Measurements from ENCODE around the gene SLC6A13.
A peak's percentile ranks its signal among the peaks of the same experiment; 100 is the strongest.

Gene SLC6A13

GRCh38 chr12:211639-212414 is 50.8 kb downstream of the SLC6A13 start:
- peak overlapping the region; percentile 57 to 72 for H3K4me3 Mint-ChIP-seq
- H3K9me3 Mint-ChIP-seq = no peaks in the 10 kb centered on the region
- ATAC-seq (replicated peaks) (peak in 1 of 2 donors; percentile 35), DNase-seq (no peak)
- no peaks in the 10 kb centered on the region for H3K36me3 Mint-ChIP-seq
- no peak overlapping the region for H3K27ac Mint-ChIP-seq
- peaks cover 46 to 60% of the 10 kb centered on the region in 2 donors for H3K27me3 Mint-ChIP-seq
- peaks cover 12 to 19% of the 10 kb centered on the region in 2 donors for H3K4me1 Mint-ChIP-seq

GRCh38 chr12:211142-211465 is 51.5 kb downstream of the SLC6A13 start:
- no peak overlapping the region for H3K27ac Mint-ChIP-seq
- H3K36me3 Mint-ChIP-seq = no peaks in the 10 kb centered on the region
- no peak for ATAC-seq (replicated peaks)
- H3K27me3 Mint-ChIP-seq = peaks cover 49 to 66% of the 10 kb centered on the region in 2 donors
- peaks cover 12 to 19% of the 10 kb centered on the region in 2 donors for H3K4me1 Mint-ChIP-seq
- H3K9me3 Mint-ChIP-seq = peaks cover 0 to 2% of the 10 kb centered on the region in 2 donors
- H3K4me3 Mint-ChIP-seq = no peak overlapping the region
- no peak for DNase-seq

GRCh38 chr12:210277-211141 is 52.1 kb downstream of the SLC6A13 start:
- ATAC-seq (replicated peaks) (no peak), DNase-seq (no peak)
- no peaks in the 10 kb centered on the region for H3K36me3 Mint-ChIP-seq
- peaks cover 1 to 3% of the 10 kb centered on the region in 2 donors for H3K9me3 Mint-ChIP-seq
- no peak overlapping the region for H3K27ac Mint-ChIP-seq
- peaks cover 55 to 72% of the 10 kb centered on the region in 2 donors for H3K27me3 Mint-ChIP-seq
- peaks cover 12 to 19% of the 10 kb centered on the region in 2 donors for H3K4me1 Mint-ChIP-seq
- H3K4me3 Mint-ChIP-seq = no peak overlapping the region

DNA sequence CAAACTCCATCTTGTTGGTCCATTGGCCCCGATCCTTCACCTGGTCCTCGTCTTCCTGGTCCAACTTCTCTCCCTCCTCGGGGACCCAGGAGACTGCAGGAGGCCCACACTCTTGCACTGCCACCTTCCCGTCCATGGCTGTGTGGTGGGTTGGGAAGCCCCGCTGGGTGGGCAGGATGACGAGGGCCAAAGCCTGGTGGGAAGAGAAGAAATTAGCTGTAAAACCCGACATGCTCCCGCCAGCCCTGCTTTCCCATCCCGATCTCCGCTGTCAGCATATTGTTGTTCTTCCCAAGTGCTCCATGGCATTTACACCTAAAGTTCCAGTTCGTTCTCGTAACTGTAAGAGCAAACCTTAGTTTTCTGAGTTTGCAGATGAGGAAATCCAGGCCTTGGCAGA is 52.8 kb downstream of the SLC6A13 start:
- Mint-ChIP-seq H3K27me3 (peaks cover 56 to 76% of the 10 kb centered on the region in 2 donors), H3K4me1 (peaks cover 12 to 19% of the 10 kb centered on the region in 2 donors), H3K36me3 (no peaks in the 10 kb centered on the region)

DNA sequence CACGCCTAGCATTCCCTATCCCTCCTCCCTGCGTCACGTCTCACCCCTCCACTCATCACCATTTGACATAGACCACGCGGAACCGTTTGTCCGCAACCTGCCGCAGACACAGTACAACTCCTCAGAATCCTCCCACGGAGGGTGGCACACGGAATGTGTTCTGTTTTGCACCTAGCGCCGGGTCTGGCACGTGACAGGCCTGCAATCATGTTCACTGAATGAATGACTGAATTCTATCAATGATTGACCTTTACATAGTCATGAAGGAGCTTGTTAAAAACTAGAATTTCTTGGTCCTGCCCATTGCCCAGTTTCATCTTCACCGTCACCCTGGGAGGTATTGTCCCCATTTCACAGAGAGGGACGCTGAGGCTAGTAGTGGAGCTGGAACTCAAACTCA is 53.4 kb downstream of the SLC6A13 start:
- ATAC-seq (replicated peaks) = no peak

More for the DNA sequence above, 52.8 kb downstream of the SLC6A13 start:
- no peak for DNase-seq
- ATAC-seq (replicated peaks) = no peak
- no peak overlapping the region for H3K4me3 Mint-ChIP-seq
- peaks cover 1 to 3% of the 10 kb centered on the region in 2 donors for H3K9me3 Mint-ChIP-seq
- no peak overlapping the region for H3K27ac Mint-ChIP-seq

GRCh38 chr12:208813-209212 is 53.8 kb downstream of the SLC6A13 start:
- Mint-ChIP-seq H3K9me3 (peaks cover 1 to 3% of the 10 kb centered on the region in 2 donors), H3K27ac (no peak overlapping the region), H3K4me1 (peaks cover 13 to 19% of the 10 kb centered on the region in 2 donors), H3K27me3 (peaks cover 60 to 82% of the 10 kb centered on the region in 2 donors), H3K4me3 (no peak overlapping the region), H3K36me3 (no peaks in the 10 kb centered on the region)
- DNase-seq (no peak), ATAC-seq (replicated peaks) (no peak)

More for the DNA sequence above, 53.4 kb downstream of the SLC6A13 start:
- H3K36me3 Mint-ChIP-seq = no peaks in the 10 kb centered on the region
- H3K4me3 Mint-ChIP-seq = no peak overlapping the region
- peaks cover 1 to 3% of the 10 kb centered on the region in 2 donors for H3K9me3 Mint-ChIP-seq
- no peak for DNase-seq
- H3K27me3 Mint-ChIP-seq = peaks cover 60 to 82% of the 10 kb centered on the region in 2 donors
- H3K4me1 Mint-ChIP-seq = peaks cover 12 to 19% of the 10 kb centered on the region in 2 donors
- H3K27ac Mint-ChIP-seq = no peak overlapping the region

DNA sequence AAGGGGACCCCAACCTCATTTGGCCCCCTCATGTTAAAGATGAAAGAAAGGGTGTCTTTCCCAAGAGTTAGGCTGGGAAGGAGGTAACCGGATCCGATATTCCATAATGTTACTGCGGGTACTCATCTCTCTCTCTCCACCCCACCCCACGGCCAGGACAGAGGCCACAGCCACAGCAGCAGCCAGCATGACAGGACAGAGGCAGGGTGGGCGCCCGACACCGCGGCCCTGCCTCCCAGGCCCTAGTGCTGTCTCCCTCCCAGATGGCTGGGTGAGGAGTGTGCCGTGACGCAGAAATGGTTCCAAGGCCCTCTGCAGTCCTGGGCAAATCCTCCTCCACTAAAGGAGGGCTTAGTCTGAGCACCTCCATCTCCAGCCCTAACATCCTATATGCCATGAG is 54.8 kb downstream of the SLC6A13 start:
- Mint-ChIP-seq H3K4me1 (peaks cover 6 to 10% of the 10 kb centered on the region in 2 donors), H3K4me3 (no peak overlapping the region), H3K9me3 (peaks cover 1 to 3% of the 10 kb centered on the region in 2 donors), H3K27ac (no peak overlapping the region), H3K27me3 (peaks cover 51 to 75% of the 10 kb centered on the region in 2 donors), H3K36me3 (no peaks in the 10 kb centered on the region)
- DNase-seq = no peak
- no peak for ATAC-seq (replicated peaks)

GRCh38 chr12:206746-207440 is 55.7 kb downstream of the SLC6A13 start:
- no peak overlapping the region for H3K27ac Mint-ChIP-seq
- H3K4me3 Mint-ChIP-seq = no peak overlapping the region
- peaks cover 53 to 78% of the 10 kb centered on the region in 2 donors for H3K27me3 Mint-ChIP-seq
- ATAC-seq (replicated peaks) = no peak
- peaks cover 1 to 3% of the 10 kb centered on the region in 2 donors for H3K9me3 Mint-ChIP-seq
- peaks cover under 1 to 2% of the 10 kb centered on the region in 2 donors for H3K4me1 Mint-ChIP-seq
- no peak for DNase-seq
- no peaks in the 10 kb centered on the region for H3K36me3 Mint-ChIP-seq

DNA sequence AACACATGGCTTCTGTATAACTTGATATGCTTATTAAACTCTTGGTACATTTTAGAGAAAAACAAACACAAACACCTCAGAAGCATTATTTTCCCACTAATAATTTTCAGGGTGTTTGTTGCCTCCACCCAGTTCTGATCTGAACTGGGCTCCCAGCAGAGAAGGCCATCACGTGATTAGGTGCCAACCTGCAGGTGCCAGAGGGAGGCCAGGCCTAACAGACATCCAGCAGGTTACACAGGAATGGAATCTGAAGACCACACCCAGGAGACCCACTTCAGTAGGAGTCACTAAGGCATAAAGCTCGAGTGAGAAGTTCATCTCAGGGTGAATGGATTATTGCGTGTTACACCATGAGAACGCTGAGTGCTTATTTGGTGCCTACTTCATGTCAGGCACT is 57.6 kb downstream of the SLC6A13 start:
- H3K27ac Mint-ChIP-seq = no peak overlapping the region
- no peak for DNase-seq
- H3K4me1 Mint-ChIP-seq = peaks cover 0 to 1% of the 10 kb centered on the region in 2 donors
- peaks cover 1 to 3% of the 10 kb centered on the region in 2 donors for H3K9me3 Mint-ChIP-seq
- H3K4me3 Mint-ChIP-seq = no peak overlapping the region
- no peak for ATAC-seq (replicated peaks)
- H3K36me3 Mint-ChIP-seq = no peaks in the 10 kb centered on the region
- H3K27me3 Mint-ChIP-seq = peaks cover 51 to 79% of the 10 kb centered on the region in 2 donors

GRCh38 chr12:204261-204678 is 58.4 kb downstream of the SLC6A13 start:
- Mint-ChIP-seq H3K27ac (no peak overlapping the region), H3K4me3 (no peak overlapping the region), H3K4me1 (peaks cover 0 to 1% of the 10 kb centered on the region in 2 donors), H3K36me3 (no peaks in the 10 kb centered on the region), H3K9me3 (peaks cover 1 to 3% of the 10 kb centered on the region in 2 donors), H3K27me3 (peaks cover 46 to 75% of the 10 kb centered on the region in 2 donors)
- no peak for ATAC-seq (replicated peaks)
- DNase-seq = no peak

DNA sequence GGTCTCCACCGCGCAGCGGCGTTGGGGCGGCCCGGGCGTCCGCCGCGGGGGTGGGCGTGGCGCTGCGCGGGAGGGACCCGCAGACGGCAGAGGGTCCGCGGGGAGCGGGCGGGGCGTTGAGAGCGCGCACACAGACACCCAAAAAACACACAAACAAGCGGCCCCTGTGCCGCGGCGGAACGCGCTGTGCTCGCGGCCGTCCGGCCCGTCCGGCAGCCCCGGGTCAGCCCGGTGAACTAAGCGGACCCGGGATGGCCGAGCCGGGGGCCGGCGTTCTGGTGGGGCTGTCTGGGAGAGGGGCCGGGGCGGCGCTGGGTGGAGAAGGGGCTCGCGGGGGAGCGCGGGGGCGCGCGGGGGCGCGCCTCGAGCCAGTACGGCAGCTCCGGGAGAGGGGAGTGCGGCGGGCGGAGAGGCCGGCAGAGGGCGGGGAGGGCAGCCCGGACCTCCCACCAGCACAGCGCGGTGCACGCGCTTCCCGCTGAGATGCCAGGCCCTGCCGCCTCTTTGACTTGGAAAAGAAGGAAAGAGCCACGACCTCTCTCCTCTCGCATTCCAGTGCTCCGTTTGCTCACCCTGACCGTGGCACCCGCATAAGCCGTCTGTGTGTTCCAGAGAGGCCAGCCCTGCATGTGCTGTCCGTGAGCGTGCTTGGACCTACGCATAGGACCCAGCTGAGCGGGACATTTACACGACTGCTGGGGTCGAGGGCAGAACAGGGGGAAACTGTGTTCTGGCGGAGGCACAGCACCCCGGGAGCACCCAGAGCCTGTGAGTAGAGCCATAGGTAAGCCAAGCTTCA is 59.0 kb downstream of the SLC6A13 start:
- H3K36me3 Mint-ChIP-seq = no peaks in the 10 kb centered on the region
- H3K27ac Mint-ChIP-seq = no peak overlapping the region
- ATAC-seq (replicated peaks) (no peak), DNase-seq (no peak)
- no peak overlapping the region for H3K4me3 Mint-ChIP-seq
- peaks cover 1 to 3% of the 10 kb centered on the region in 2 donors for H3K9me3 Mint-ChIP-seq
- H3K4me1 Mint-ChIP-seq = peaks cover 0 to 1% of the 10 kb centered on the region in 2 donors
- H3K27me3 Mint-ChIP-seq = peaks cover 41 to 69% of the 10 kb centered on the region in 2 donors

DNA sequence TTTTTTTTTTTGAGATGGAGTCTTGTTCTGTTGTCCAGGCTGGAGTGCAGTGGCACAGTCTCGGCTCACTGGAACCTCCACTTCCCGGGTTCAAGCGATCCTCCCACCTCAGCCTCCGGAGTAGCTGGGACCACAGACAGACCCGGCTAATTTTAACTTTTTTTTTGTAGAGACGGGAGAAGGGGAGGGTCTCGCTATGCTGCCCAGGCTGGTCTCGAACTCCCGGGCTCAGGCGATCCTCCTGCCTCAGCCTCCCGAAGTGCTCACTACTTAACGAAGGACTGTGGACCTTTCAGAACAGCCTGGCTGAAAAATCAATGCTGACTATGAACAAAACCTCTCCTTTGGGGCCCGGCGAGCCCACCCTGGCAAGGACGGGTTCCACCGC is 59.6 kb downstream of the SLC6A13 start:
- no peaks in the 10 kb centered on the region for H3K36me3 Mint-ChIP-seq
- H3K27ac Mint-ChIP-seq = no peak overlapping the region
- H3K9me3 Mint-ChIP-seq = peaks cover 1 to 3% of the 10 kb centered on the region in 2 donors
- H3K4me1 Mint-ChIP-seq = peaks cover 0 to 1% of the 10 kb centered on the region in 2 donors
- H3K27me3 Mint-ChIP-seq = peaks cover 36 to 63% of the 10 kb centered on the region in 2 donors
- DNase-seq (no peak), ATAC-seq (replicated peaks) (no peak)
- H3K4me3 Mint-ChIP-seq = no peak overlapping the region

DNA sequence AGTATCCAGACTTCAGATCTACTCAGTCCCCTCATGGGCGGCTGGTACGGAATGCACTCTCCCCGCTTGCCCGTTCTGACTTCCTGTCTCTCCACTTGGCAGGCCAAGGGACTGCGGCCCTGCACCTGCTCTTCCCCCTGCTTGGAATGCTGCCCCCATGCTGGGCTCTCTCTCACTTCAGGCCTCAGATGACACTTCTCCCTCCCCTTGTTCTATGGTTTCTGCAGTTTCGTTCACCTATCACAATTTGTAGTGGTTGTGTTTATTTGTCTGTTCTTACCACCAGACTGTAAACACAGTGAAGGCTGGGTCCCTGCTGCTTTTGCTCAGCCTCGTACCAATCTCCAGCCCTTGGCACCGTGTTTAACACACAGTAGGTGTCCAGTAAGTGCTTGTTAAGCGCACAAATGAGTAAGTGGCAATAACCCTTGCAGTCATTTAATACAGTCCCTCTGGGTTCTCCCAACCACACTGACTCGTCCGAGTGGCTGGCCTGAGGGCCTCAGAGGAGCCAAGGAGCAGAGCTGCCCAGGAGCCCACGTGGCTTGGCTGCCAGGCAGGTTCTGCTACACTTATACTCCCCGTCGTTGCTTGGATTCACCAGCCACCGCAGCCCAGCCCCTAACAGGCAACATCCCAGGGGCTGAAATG is 60.4 kb downstream of the SLC6A13 start:
- H3K4me3 Mint-ChIP-seq = no peak overlapping the region
- peaks cover 0 to 1% of the 10 kb centered on the region in 2 donors for H3K4me1 Mint-ChIP-seq
- H3K27me3 Mint-ChIP-seq = peaks cover 33 to 64% of the 10 kb centered on the region in 2 donors
- H3K9me3 Mint-ChIP-seq = peaks cover 4 to 5% of the 10 kb centered on the region in 2 donors
- DNase-seq = no peak
- no peaks in the 10 kb centered on the region for H3K36me3 Mint-ChIP-seq
- no peak overlapping the region for H3K27ac Mint-ChIP-seq
- ATAC-seq (replicated peaks) = no peak
